Fibroblast of peridontal ligament (primary cell): ENCODE measurements around the gene CEND1.
A peak's percentile ranks its signal among the peaks of the same experiment; 100 is the strongest.
"Not testable (repeated sequence)": the region's sequence is repeated elsewhere in the genome, so short reads cannot be mapped to it uniquely, and the experiment has no call there.

Experiments used
- DNase-seq: peaks from one replicate; pipeline ENCODE4 v3.0.0-alpha.2; 2010; ENCODE audit errors: extremely low read depth

CEND1 gene

GRCh38 chr11:763549-764321 lies 26.2 kb downstream of the CEND1 start:
- DNase-seq, result no peak

GRCh38 chr11:763073-763463 lies 26.8 kb downstream of the CEND1 start:
- DNase-seq, result no peak

DNA sequence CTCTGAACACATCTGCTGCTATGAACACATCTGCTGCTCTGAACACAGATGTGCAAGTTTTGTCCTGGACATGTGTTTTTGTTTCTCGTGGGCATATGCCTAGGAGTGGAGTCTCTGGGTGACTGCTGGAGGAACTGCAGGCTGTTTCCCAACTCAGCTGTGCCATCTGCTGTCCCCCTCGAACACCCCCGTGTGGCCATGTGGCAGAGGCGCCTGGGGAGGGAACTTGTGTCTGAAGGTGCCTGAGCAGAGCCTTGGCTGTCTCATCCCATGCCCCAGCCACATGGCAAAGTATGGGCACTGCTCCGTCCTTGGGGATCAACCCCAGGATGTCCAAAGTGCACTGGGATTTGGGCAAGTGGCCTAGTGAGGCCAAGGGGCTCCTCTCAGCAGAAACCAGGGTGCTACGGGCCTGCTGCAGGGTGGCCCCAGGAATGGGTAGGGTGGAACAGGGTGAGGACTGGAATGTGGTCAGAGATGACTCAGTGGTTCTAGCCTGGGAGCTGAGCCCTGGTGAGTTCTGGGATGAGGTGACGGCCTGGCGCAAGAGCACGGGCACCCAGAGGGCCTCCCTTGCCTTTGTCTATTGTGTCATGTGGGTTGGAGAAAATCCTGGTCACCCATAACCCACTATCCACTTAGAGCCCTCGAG lies 27.3 kb downstream of the CEND1 start:
- DNase-seq, result peak; percentile 73

DNA sequence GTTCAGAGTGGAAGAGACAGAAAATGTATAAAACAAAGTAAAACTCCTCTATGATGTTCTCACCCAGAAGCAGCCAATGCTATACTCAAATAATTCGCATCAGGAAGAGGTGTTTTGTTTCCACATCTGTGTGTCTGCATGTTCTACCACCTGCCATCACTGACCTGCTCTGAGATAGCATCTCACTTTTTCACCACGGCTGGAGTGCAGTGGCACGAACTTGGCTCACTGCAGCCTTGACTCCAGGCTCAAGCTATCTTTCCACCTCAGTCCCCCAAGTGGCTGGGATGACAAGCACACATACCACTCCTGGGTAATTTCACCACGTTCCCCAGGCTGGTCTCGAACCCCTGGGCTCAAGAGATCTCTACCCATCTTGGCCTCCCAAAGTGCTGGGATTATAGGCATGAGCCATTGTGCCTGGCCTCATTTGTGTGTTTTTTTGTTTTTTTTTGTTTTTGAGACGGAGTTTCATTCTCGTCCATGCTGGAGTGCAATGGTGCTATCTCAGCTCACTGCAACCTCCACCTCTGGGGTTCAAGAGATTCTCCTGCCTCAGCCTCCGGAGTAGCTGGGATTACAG lies 28.3 kb downstream of the CEND1 start:
- DNase-seq, result no peak

- no peak for DNase-seq
These were observed 29.7 kb downstream of the CEND1 start for GRCh38 chr11:760236-760635.

GRCh38 chr11:749731-750130 lies 40.2 kb downstream of the CEND1 start:
- no peak for DNase-seq

DNA sequence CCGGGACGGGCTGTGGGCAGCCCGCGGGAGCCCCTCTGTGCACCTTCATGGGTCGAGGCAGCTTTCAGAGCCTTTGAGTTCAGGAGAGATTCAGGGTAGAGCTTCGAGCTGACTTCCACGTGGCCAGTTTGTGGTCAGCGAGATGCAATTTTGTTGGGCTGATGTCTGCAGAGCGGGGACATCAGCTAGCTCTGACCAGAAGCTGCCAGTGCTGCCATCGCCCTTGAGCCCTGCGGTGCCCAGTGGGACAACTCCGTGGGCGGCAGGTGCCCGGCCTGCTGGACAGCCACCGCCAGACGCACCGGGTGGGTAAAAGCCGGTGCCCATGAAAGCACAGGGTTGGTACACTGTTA lies 41.9 kb downstream of the CEND1 start:
- DNase-seq, result peak; percentile 16

DNA sequence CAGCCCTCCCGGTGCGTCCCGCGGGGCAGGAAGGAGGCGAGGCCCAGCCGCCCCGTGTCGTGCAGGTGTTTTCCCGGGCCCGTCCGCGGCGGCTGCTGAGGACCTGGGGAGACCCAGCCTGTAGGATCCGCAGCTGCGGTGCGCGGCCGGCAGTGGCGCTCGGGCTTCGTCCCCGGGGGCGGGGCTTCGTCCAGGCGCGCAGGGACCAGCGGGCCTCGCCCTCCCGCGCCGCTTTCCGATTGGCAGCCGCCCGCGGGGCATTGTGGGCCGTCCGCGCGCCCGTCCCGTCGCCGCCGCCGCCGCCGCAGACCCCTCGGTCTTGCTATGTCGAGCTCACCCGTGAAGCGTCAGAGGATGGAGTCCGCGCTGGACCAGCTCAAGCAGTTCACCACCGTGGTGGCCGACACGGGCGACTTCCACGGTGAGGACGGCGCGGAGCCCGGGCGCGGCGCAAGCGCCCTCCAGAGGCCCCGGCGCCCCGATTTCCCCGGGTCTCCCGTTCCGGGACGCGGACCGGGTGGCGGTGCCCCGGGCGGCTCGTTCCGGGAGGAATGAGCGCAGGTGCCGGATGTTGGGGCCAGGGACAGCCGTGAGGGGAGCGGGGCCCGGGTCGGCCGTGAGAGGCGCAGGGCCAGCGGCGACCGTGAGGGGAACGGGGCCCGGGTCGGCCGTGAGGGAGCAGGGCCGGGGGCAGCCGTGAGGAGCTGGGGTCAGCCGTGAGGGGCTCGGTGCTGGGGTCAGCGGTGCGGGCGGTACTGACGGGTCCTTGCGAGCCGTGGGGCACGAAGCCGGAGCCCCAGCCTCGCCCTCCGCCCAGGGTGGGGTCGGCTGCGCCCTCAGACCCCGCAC lies 42.5 kb downstream of the CEND1 start, which contains the start of gene TALDO1:
Gene TALDO1, plus strand, starts transcription at position 307 of the 849 bp plus-strand sequence. Its CDS starts 18 bp downstream, at position 325.
- peak; percentile 67 for DNase-seq

GRCh38 chr11:746289-747157 lies 43.4 kb downstream of the CEND1 start:
- DNase-seq, result no peak

DNA sequence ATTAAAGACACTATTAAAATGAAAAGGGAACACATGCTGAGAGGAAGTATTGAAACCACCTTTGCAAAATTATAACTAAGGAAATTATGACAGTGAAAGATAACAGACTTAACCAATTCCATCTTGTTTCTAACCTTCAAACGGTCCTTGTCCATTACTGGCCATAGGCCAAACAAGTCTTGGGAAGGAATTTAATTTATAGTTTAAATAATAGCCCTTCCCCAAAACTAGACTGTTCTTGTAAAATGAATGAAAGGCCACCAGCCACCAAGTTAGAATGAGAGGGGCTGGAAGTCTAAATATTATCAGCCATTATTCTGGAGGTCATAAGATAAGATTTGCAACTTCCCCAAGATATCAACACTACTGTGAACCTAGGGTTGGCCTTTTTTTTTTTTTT lies 44.5 kb downstream of the CEND1 start:
- no peak for DNase-seq

DNA sequence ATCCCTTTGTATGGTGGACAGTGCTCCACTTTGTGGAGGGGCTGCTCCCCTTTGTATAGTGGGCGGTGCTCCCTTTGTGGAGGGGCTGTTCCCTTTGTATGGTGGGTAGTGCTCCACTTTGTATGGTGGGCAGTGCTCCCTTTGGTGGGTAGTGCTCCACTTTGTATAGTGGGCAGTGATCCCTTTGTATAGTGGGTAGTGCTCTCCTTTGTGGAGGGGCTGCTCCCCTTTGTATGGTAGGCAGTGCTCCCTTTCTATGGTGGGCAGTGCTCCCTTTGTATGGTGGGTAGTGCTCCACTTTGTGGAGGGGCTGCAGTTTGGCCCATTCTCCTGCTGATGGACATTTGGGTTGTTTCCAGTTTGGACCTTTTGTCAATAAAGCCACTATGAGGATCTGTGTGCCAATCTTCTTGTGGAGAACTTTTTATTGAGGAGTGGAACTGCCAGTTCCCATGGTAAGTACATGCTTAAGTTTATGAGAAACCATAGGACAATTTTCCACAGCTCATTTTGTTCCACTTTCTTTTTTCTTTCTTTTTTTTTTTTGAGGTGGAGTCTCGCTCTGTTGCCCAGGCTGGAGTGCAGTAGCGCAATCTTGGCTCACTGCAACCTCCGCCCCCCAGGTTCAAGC lies 47.2 kb downstream of the CEND1 start:
- DNase-seq, result no peak

DNA sequence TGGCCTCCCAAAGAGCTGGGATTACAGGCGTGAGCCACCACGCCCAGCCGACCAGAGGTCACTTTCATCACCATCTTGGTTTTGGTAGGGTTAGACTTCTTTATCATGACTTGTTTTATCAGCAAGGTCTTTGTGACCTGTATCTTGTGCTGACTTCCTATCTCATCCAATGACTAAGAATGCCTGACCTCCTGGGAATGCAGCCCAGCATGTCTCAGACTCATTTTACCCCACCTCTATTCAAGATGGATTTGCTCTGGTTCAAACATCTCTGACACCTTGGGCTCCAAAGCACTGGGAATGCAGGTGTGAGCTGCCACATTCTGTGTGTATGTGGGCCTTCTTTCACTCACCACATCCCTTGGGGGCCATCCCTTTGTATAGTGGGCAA lies 47.7 kb downstream of the CEND1 start:
- no peak for DNase-seq

DNA sequence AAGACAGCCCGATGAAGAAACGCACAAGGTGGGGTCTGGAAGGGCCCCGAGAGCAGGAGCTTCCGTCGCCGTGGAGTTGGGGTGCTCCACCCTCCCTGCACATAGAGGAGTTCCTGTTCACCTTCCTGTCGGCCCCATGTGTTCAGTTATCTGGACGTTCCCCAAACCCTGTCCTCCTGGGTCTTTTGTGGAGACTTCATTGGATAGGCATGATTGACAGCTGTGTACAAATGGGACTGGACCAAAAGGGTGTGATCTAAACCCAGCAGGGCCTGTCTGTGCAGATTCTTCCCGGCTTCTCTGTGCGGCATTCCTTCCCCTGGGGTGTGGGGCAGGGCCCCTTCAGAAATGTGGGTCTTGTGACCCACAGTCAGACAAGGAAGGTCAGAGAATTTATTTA lies 52.0 kb downstream of the CEND1 start:
- not testable (repeated sequence) for DNase-seq

DNA sequence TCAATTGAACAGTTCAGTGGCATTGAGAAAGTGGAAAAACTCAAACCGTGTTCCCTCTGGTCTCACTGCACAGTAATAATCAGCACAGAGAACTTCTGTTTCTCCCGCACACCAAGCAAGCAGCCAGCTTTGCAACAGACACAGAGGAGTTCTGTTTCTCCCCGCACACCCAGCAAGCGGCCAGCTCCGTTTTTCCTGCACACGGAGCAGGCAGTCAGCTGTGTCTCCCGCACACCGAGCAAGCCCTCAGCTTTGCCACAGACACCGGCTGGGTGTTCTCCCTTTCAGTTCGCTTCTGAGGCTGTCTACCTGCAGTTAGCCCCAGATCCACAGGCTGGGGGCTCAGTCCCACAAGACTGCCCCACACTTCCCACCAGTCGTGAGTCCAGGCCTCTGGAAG lies 52.5 kb downstream of the CEND1 start:
- DNase-seq, result no peak
